ENCODE data around the gene RGS10.

DNA sequence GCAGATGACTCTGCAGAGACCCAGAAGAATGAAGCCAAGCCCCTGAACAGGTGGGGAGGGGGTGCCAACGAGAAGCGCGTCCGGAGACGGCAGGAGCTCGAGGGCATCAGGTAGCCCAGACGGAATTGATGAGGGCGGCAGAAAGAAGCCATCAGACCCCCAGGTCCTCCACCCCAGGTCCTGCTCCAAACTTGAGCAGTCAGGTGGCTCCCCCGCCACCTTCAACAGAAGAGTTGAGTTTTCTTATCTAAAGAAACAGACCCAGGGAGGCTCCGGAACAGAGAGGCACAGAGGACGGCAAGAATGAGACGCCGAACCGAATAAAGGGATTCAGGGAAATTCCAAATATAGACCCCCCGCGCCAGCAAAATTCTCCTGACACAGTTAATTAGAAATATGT is 22.2 kb downstream of the RGS10 start:
- TF ChIP-seq ZBTB8A (tag by site-specific recombination; IDR thresholded peaks at IDR 0.05) (no peak), CTCF (tag by site-specific recombination; IDR thresholded peaks at IDR 0.05) (no peak), ZEB2 (tag by site-specific recombination; IDR thresholded peaks at IDR 0.05) (no peak), ZNF292 (tag by site-specific recombination; IDR thresholded peaks at IDR 0.05; ENCODE audit: borderline replicate concordance, low read depth) (no peak), ZNF423 (tag by site-specific recombination; IDR thresholded peaks at IDR 0.05) (no peak), YY1 (tag by site-specific recombination; IDR thresholded peaks at IDR 0.05) (no peak), ZNF561 (tag by site-specific recombination; IDR thresholded peaks at IDR 0.05; ENCODE audit: borderline replicate concordance) (no peak), ZNF549 (tag by site-specific recombination; IDR thresholded peaks at IDR 0.05) (no peak), ZNF621 (tag by site-specific recombination; IDR thresholded peaks at IDR 0.05) (no peak)
- TF ChIP-seq, protein P1, sequence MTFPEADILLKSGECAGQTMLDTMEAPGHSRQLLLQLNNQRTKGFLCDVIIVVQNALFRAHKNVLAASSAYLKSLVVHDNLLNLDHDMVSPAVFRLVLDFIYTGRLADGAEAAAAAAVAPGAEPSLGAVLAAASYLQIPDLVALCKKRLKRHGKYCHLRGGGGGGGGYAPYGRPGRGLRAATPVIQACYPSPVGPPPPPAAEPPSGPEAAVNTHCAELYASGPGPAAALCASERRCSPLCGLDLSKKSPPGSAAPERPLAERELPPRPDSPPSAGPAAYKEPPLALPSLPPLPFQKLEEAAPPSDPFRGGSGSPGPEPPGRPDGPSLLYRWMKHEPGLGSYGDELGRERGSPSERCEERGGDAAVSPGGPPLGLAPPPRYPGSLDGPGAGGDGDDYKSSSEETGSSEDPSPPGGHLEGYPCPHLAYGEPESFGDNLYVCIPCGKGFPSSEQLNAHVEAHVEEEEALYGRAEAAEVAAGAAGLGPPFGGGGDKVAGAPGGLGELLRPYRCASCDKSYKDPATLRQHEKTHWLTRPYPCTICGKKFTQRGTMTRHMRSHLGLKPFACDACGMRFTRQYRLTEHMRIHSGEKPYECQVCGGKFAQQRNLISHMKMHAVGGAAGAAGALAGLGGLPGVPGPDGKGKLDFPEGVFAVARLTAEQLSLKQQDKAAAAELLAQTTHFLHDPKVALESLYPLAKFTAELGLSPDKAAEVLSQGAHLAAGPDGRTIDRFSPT (tag by site-specific recombination; IDR thresholded peaks at IDR 0.05) = no peak
- TF ChIP-seq, protein P2, sequence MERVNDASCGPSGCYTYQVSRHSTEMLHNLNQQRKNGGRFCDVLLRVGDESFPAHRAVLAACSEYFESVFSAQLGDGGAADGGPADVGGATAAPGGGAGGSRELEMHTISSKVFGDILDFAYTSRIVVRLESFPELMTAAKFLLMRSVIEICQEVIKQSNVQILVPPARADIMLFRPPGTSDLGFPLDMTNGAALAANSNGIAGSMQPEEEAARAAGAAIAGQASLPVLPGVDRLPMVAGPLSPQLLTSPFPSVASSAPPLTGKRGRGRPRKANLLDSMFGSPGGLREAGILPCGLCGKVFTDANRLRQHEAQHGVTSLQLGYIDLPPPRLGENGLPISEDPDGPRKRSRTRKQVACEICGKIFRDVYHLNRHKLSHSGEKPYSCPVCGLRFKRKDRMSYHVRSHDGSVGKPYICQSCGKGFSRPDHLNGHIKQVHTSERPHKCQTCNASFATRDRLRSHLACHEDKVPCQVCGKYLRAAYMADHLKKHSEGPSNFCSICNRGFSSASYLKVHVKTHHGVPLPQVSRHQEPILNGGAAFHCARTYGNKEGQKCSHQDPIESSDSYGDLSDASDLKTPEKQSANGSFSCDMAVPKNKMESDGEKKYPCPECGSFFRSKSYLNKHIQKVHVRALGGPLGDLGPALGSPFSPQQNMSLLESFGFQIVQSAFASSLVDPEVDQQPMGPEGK (tag by site-specific recombination; IDR thresholded peaks at IDR 0.05) = no peak

Data from HEK293 (cell line).